Brain microvascular endothelial cell (primary cell): Measurements from ENCODE around the gene SMIM36.
"Not testable (repeated sequence)": the region's sequence is repeated elsewhere in the genome, so short reads cannot be mapped to it uniquely, and the experiment has no call there.

ENCODE experiments used
- DNase-seq: peaks from one replicate; pipeline ENCODE4 v3.0.0-alpha.2; 2020
- H3K27ac ChIP-seq: fragments of 250-450 bp; sonication (Bioruptor Pico); 2 replicates; pipeline ENCODE4 v1.5.1; 2020; ENCODE audit warnings: mild to moderate bottlenecking, moderate library complexity
- H3K27me3 ChIP-seq: fragments of 250-450 bp; sonication (Bioruptor Pico); replicated peaks from 2 replicates; pipeline ENCODE4 v1.5.1; 2020; ENCODE audit warnings: mild to moderate bottlenecking
- H3K36me3 ChIP-seq: fragments of 250-450 bp; sonication (Bioruptor Pico); replicated peaks from 2 replicates; pipeline ENCODE4 v1.5.1; 2020; ENCODE audit warnings: mild to moderate bottlenecking
- H3K4me3 ChIP-seq: 2 replicates; pipeline ENCODE4 v1.5.1; 2011; ENCODE audit warnings: low read depth, mild to moderate bottlenecking, control low read depth, low read length, moderate library complexity
- CTCF ChIP-seq: IDR thresholded peaks from 2 replicates; pipeline ENCODE4 v1.5.1; 2011; ENCODE audit warnings: low read depth, mild to moderate bottlenecking, moderate library complexity, low read length, control low read depth, inconsistent platforms; ENCODE audit errors: missing control alignments
- in situ Hi-C: cut with HindIII; loops from 2 replicates; pipeline ENCODE4 v1.10.0; 2017; ENCODE audit warnings: low sequenced_read_pairs, low pct_ligation_motif_present

SMIM36 gene

GRCh38 chr17:55411463-55411855 lies 99.8 kb downstream of the SMIM36 start:
- in situ Hi-C loops, result no loop called here
- no peaks in the 10 kb centered on the region for H3K27me3 ChIP-seq
- H3K4me3 ChIP-seq, result no peak overlapping the region
- H3K36me3 ChIP-seq, result peaks cover 9% of the 10 kb centered on the region
- no peak overlapping the region for H3K27ac ChIP-seq
- TF ChIP-seq CTCF, result no peak
- DNase-seq, result no peak

- Histone ChIP-seq H3K27ac (no peak overlapping the region), H3K36me3 (peaks cover 9% of the 10 kb centered on the region), H3K4me3 (no peak overlapping the region), H3K27me3 (no peaks in the 10 kb centered on the region)
- in situ Hi-C loops, result no loop called here
- no peak for TF ChIP-seq CTCF
- DNase-seq, result no peak
Observed at GRCh38 chr17:55410722-55411462, 100.4 kb downstream of the SMIM36 start.

- H3K36me3 ChIP-seq, result peaks cover 13% of the 10 kb centered on the region
Observed at GRCh38 chr17:55409030-55409800, 102.0 kb downstream of the SMIM36 start.

GRCh38 chr17:55407641-55408566 lies 103.3 kb downstream of the SMIM36 start:
- no peak overlapping the region for H3K4me3 ChIP-seq
- H3K36me3 ChIP-seq, result peaks cover 16% of the 10 kb centered on the region
- H3K27ac ChIP-seq, result no peak overlapping the region
- TF ChIP-seq CTCF, result no peak
- DNase-seq, result no peak
- no peaks in the 10 kb centered on the region for H3K27me3 ChIP-seq
- in situ Hi-C loops, result no loop called here

More at GRCh38 chr17:55409030-55409800, 102.0 kb downstream of the SMIM36 start:
- in situ Hi-C loops, result no loop called here
- no peak for DNase-seq
- TF ChIP-seq CTCF, result no peak
- Histone ChIP-seq H3K27ac (no peak overlapping the region), H3K27me3 (no peaks in the 10 kb centered on the region), H3K4me3 (no peak overlapping the region)

- in situ Hi-C loops, result no loop called here
- Histone ChIP-seq H3K36me3 (peaks cover 16% of the 10 kb centered on the region), H3K27ac (no peak overlapping the region), H3K4me3 (no peak overlapping the region), H3K27me3 (no peaks in the 10 kb centered on the region)
- no peak for DNase-seq
- no peak for TF ChIP-seq CTCF
Observed at GRCh38 chr17:55405600-55405999, 105.7 kb downstream of the SMIM36 start.

GRCh38 chr17:55404197-55404596 lies 107.1 kb downstream of the SMIM36 start:
- H3K36me3 ChIP-seq, H3K27me3 ChIP-seq, H3K27ac ChIP-seq, DNase-seq, in situ Hi-C loops, H3K4me3 ChIP-seq: not testable (repeated sequence)
